Right lobe of liver (tissue), 4 donors: ENCODE data around the gene LGALS9B.
"Not testable (repeated sequence)": the region's sequence is repeated elsewhere in the genome, so short reads cannot be mapped to it uniquely, and the experiment has no call there.

Experiments
- POLR2A ChIP-seq: fragments of 450-650 bp; IDR thresholded peaks from one replicate; pipeline ENCODE4 v1.6.1; 2017; ENCODE audit warnings: antibody characterized with exemption, mild to moderate bottlenecking
- TF ChIP-seq, protein P1 (sequence below), 4 donors: fragments of 200-600 bp in 3 of 4; fragments of 450-650 bp in 1 of 4; IDR thresholded peaks; one replicate each; pipeline versions ENCODE4 v1.5.1 to v1.8.0; 2016 to 2022; ENCODE audit warnings: antibody characterized with exemption in 4 of 4, mild to moderate bottlenecking in 2 of 4
- donor health status: DM: no; HTN: no; CAD: no.
- donor health status: DM: no; HTN: no; CAD: no.
- donor health status: DM: no; HTN: yes; CAD: no.

- TF ChIP-seq, protein P1, sequence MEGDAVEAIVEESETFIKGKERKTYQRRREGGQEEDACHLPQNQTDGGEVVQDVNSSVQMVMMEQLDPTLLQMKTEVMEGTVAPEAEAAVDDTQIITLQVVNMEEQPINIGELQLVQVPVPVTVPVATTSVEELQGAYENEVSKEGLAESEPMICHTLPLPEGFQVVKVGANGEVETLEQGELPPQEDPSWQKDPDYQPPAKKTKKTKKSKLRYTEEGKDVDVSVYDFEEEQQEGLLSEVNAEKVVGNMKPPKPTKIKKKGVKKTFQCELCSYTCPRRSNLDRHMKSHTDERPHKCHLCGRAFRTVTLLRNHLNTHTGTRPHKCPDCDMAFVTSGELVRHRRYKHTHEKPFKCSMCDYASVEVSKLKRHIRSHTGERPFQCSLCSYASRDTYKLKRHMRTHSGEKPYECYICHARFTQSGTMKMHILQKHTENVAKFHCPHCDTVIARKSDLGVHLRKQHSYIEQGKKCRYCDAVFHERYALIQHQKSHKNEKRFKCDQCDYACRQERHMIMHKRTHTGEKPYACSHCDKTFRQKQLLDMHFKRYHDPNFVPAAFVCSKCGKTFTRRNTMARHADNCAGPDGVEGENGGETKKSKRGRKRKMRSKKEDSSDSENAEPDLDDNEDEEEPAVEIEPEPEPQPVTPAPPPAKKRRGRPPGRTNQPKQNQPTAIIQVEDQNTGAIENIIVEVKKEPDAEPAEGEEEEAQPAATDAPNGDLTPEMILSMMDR (IDR thresholded peaks at IDR 0.05) = not testable (repeated sequence)
- not testable (repeated sequence) for TF ChIP-seq POLR2A
Observed at GRCh38 chr17:20444173-20444572, 23.2 kb downstream of the LGALS9B start.
